Spleen (tissue), 11 donors: ENCODE data around the gene TRIM14. TPM values are rescaled to one million over a fixed set of nuclear protein-coding genes. Genes with fewer than 3 reads are reported as not detected.

Experiments used
- DNase-seq: peaks from one replicate; pipeline ENCODE4 v3.0.0-alpha.2; 2020
- H3K27ac ChIP-seq, 8 donors: fragments of 200-600 bp; sonication (generic) in 7 of 8; 1 replicate in 4 of 8; 2 replicates in 4 of 8; pipeline versions ENCODE4 v1.5.0 to v1.8.0; 2016 to 2021; ENCODE audit warnings: inconsistent platforms in 4 of 8, mild to moderate bottlenecking in 4 of 8, moderate library complexity in 1 of 8
- H3K27me3 ChIP-seq, 7 donors: fragments of 200-600 bp; sonication (generic) in 6 of 7; replicated peaks in 1 of 7; 1 replicate in 4 of 7; 2 replicates in 3 of 7; pipeline versions ENCODE4 v1.5.0 to v1.8.0; 2016 to 2021; ENCODE audit warnings: inconsistent platforms in 3 of 7, mild to moderate bottlenecking in 1 of 7
- H3K36me3 ChIP-seq, 6 donors: fragments of 200-600 bp; sonication (generic) in 5 of 6; 1 replicate in 4 of 6; 2 replicates in 2 of 6; pipeline versions ENCODE4 v1.5.0 to v1.8.0; 2016 to 2021; ENCODE audit warnings: inconsistent platforms in 2 of 6
- H3K4me1 ChIP-seq, 6 donors: fragments of 200-600 bp; sonication (generic) in 5 of 6; 1 replicate in 3 of 6; 2 replicates in 3 of 6; pipeline versions ENCODE4 v1.5.0 to v1.8.0; 2016 to 2021; ENCODE audit warnings: inconsistent platforms in 3 of 6
- H3K4me3 ChIP-seq, 8 donors: fragments of 200-600 bp; sonication (generic) in 7 of 8; 1 replicate in 4 of 8; 2 replicates in 4 of 8; pipeline versions ENCODE4 v1.5.0 to v1.8.0; 2016 to 2021; ENCODE audit warnings: inconsistent platforms in 4 of 8, mild to moderate bottlenecking in 4 of 8, moderate library complexity in 2 of 8
- H3K9me3 ChIP-seq, 8 donors: fragments of 200-600 bp; sonication (generic) in 7 of 8; 1 replicate in 4 of 8; 2 replicates in 4 of 8; pipeline versions ENCODE4 v1.5.0 to v1.8.0; 2016 to 2021; ENCODE audit warnings: inconsistent platforms in 4 of 8
- CTCF ChIP-seq, 11 experiments: fragments of 200-600 bp in 7 of 11; fragments of 450-650 bp in 4 of 11; sonication (generic) in 4 of 11; IDR thresholded peaks in 8 of 11; conservative IDR thresholded peaks in 3 of 11; 1 replicate in 7 of 11; 2 replicates in 4 of 11; pipeline versions ENCODE4 v1.4.0 to v1.8.0; 2016 to 2021; ENCODE audit warnings: antibody characterized with exemption in 11 of 11, inconsistent platforms in 4 of 11, mild to moderate bottlenecking in 1 of 11
- POLR2A ChIP-seq, 3 donors: fragments of 450-650 bp; IDR thresholded peaks; one replicate each; pipeline ENCODE4 v1.5.1; 2017; ENCODE audit warnings: antibody characterized with exemption in 3 of 3, mild to moderate bottlenecking in 1 of 3
- POLR2AphosphoS5 ChIP-seq, 3 donors: sonication (generic); formaldehyde crosslinking; IDR thresholded peaks; one replicate each; pipeline ENCODE4 v1.5.1; 2017; ENCODE audit warnings: antibody characterized with exemption in 3 of 3
- WGBS, 5 donors: extraction: QIAGEN DNeasy Blood & Tissue Kit in 3 of 5; methylation state at CpG; one replicate each; pipeline versions ENCODE4 v1.1.5 to v1.1.7; 2013 to 2018; 5-methylcytosine and 5-hydroxymethylcytosine counted together
- intact Hi-C: fragments of 100-400 bp; cut with DNase I; formaldehyde crosslinking; loops from one replicate; pipeline ENCODE4 v1.15.0; 2023; ENCODE audit warnings: low total_unique reads
- polyA plus RNA-seq, 3 donors: library from polyadenylated mRNA; stranded (reverse); fragments of 200-250 nt; gene quantifications; one replicate each; pipeline ENCODE4 v1.2.1, GENCODE V29; 2013
- total RNA-seq, 7 donors: library from RNA; depleted of rRNA in 3 of 7; stranded (reverse); fragments of >200 nt in 3 of 7; fragmentation: NEBNext Ultra II Directional in 4 of 7; extraction: Animal tissue kit (Norgen Biotek cat#: 25700) in 4 of 7; gene quantifications; one replicate each; pipeline versions ENCODE4 v1.1.0 to v1.2.1, GENCODE V29; 2016 to 2021
- donor health status: healthy with polysubstance abuse.
- donor health status: DM: no; HTN: no; CAD: no; lungs with moderate emphysema.
- donor health status: DM: no; HTN: no; CAD: no.
- donor health status: Bipolar disorder and iron deficiency.
- donor health status: healthy.
- donor health status: DM: no; HTN: no; CAD: no.
- donor health status: DM: yes; HTN: yes; CAD: no.

TRIM14 gene
- total and polyA plus RNA-seq, 10 donors: 11.9 to 92.9 (median 58.1) TPM

GRCh38 chr9:98107926-98108325 is 11.1 kb downstream of the TRIM14 start:
- 63 to 79% (median 73%) methylated on average over 2 of the region's 2 CpGs for WGBS, 5 donors
- no peaks in the 10 kb centered on the region for H3K9me3 ChIP-seq
- H3K36me3 ChIP-seq: peaks cover 0 to 60% (median 4%) of the 10 kb centered on the region in 6 donors
- DNase-seq: no peak
- no peak for TF ChIP-seq POLR2A (IDR thresholded peaks at IDR 0.05)
- TF ChIP-seq CTCF (IDR thresholded peaks at IDR 0.05 in 8 of 11, conservative IDR thresholded peaks at IDR 0.05 in 3 of 11): no peak
- no peak for TF ChIP-seq POLR2AphosphoS5 (IDR thresholded peaks at IDR 0.05)
- H3K4me1 ChIP-seq: peaks cover 30 to 98% (median 75%) of the 10 kb centered on the region in 6 donors
- peak overlapping the region in 1 of 8 donors; percentile 35 for H3K4me3 ChIP-seq
- peak overlapping the region; percentile 58 to 92 (median 84) for H3K27ac ChIP-seq
- intact Hi-C loops: no loop called here
- no peaks in the 10 kb centered on the region for H3K27me3 ChIP-seq

DNA sequence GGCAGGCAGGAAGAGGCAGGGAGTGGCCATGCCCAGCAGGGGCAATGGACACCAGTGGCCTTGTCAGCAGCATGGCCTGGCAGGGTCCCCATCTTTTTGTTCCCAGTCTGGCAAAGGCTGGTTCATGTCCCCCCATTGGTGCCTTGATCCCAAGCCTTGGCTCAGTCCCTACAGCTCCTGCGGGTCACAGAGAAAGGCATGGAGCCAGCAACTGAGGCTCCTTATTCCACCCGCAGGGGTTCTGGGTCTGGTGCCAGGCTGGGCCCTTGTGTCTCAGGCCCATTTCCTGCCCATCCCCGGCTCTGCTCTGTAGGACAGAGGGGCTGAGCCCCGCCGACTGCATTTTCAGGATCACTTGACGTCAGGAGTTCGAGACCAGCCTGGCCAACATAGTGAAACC is 14.0 kb downstream of the TRIM14 start:
- TF ChIP-seq POLR2A (IDR thresholded peaks at IDR 0.05): no peak
- no peak for TF ChIP-seq CTCF (IDR thresholded peaks at IDR 0.05 in 8 of 11, conservative IDR thresholded peaks at IDR 0.05 in 3 of 11)
- TF ChIP-seq POLR2AphosphoS5 (IDR thresholded peaks at IDR 0.05): no peak
- WGBS, 5 donors: 93 to 95% (median 93%) methylated on average over 7 of the region's 7 CpGs
- intact Hi-C loops: no loop called here
- H3K27me3 ChIP-seq: no peaks in the 10 kb centered on the region
- no peak for DNase-seq
- H3K9me3 ChIP-seq: no peaks in the 10 kb centered on the region
- peak overlapping the region; percentile 58 to 92 (median 82) for H3K27ac ChIP-seq
- H3K4me1 ChIP-seq: peaks cover 54 to 100% (median 96%) of the 10 kb centered on the region in 6 donors
- no peak overlapping the region for H3K4me3 ChIP-seq
- H3K36me3 ChIP-seq: peaks cover 0 to 50% (median 3%) of the 10 kb centered on the region in 6 donors

- peaks cover 0 to 50% (median 3%) of the 10 kb centered on the region in 6 donors for H3K36me3 ChIP-seq
- no peaks in the 10 kb centered on the region for H3K9me3 ChIP-seq
- peaks cover 55 to 100% (median 96%) of the 10 kb centered on the region in 6 donors for H3K4me1 ChIP-seq
- intact Hi-C loops: no loop called here
- 49 to 73% (median 57%) methylated on average over 3 of the region's 3 CpGs for WGBS, 5 donors
- peak overlapping the region; percentile 58 to 92 (median 82) for H3K27ac ChIP-seq
- no peak overlapping the region for H3K4me3 ChIP-seq
- TF ChIP-seq POLR2A (IDR thresholded peaks at IDR 0.05) (no peak), CTCF (IDR thresholded peaks at IDR 0.05 in 8 of 11, conservative IDR thresholded peaks at IDR 0.05 in 3 of 11) (no peak), POLR2AphosphoS5 (IDR thresholded peaks at IDR 0.05) (peak in 1 of 3 donors; percentile 34)
- H3K27me3 ChIP-seq: no peaks in the 10 kb centered on the region
- no peak for DNase-seq
Measured at GRCh38 chr9:98104445-98104881, 14.6 kb downstream of the TRIM14 start.

- H3K27ac ChIP-seq: peak overlapping the region; percentile 37 to 92 (median 83)
- 15 to 25% (median 18%) methylated on average over 6 of the region's 6 CpGs for WGBS, 5 donors
- H3K9me3 ChIP-seq: no peaks in the 10 kb centered on the region
- peak overlapping the region in 1 of 8 donors; percentile 30 for H3K4me3 ChIP-seq
- H3K27me3 ChIP-seq: no peaks in the 10 kb centered on the region
- intact Hi-C loops: no loop called here
- peaks cover 0 to 55% (median 7%) of the 10 kb centered on the region in 6 donors for H3K36me3 ChIP-seq
- DNase-seq: peak; percentile 93
- TF ChIP-seq POLR2A (IDR thresholded peaks at IDR 0.05) (peak in 2 of 3 donors; percentile 34 to 43), POLR2AphosphoS5 (IDR thresholded peaks at IDR 0.05) (peak in 2 of 3 donors; percentile 49 to 97), CTCF (IDR thresholded peaks at IDR 0.05 in 8 of 11, conservative IDR thresholded peaks at IDR 0.05 in 3 of 11) (peak in 1 of 11 experiments; percentile 23)
- H3K4me1 ChIP-seq: peaks cover 62 to 100% (median 86%) of the 10 kb centered on the region in 6 donors
Measured at GRCh38 chr9:98101868-98102273, 17.2 kb downstream of the TRIM14 start.
